T-helper 22 cell (primary cell): ENCODE data around the gene TBC1D10A.
"Not testable (repeated sequence)": the region's sequence is repeated elsewhere in the genome, so short reads cannot be mapped to it uniquely, and the experiment has no call there.

Experiments
- DNase-seq: peaks from one replicate; pipeline ENCODE4 v3.0.0-alpha.2; 2020; ENCODE audit warnings: low read depth

TBC1D10A gene

DNA sequence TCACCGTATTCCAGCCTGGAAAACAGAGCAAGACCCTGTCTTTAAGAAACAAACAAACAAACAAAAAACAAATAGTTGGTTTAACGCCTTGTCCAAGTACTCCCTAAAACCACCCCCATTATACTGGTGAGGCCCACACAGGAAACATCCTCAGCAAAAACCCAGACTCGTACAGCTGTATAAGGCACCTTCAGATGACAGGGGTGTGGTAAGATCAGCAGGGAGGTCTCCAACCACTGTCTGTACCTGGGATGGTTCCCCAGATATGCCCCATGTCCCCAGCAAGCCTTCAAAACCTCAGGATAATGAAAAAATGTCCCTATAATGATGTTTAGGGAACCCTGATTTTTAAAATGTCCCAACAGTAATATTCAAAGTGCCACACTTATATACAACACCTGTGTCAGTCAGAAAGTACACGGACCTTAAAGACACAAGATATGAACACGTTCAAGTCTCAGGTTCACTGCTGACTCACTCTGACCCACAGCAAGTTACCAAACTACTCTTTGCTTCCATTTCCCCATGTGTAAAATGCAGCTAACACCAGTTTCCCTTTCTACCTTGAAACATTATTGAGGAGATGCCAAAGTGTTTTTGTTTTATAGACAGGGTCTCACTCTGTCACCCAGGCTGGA is 20.6 kb upstream of the TBC1D10A start:
- no peak for DNase-seq

GRCh38 chr22:30344447-30345200 is 17.9 kb upstream of the TBC1D10A start:
- DNase-seq = no peak

- DNase-seq = no peak
Observed at GRCh38 chr22:30340911-30341685, 14.4 kb upstream of the TBC1D10A start.

GRCh38 chr22:30338802-30339201 is 12.1 kb upstream of the TBC1D10A start:
- no peak for DNase-seq

DNA sequence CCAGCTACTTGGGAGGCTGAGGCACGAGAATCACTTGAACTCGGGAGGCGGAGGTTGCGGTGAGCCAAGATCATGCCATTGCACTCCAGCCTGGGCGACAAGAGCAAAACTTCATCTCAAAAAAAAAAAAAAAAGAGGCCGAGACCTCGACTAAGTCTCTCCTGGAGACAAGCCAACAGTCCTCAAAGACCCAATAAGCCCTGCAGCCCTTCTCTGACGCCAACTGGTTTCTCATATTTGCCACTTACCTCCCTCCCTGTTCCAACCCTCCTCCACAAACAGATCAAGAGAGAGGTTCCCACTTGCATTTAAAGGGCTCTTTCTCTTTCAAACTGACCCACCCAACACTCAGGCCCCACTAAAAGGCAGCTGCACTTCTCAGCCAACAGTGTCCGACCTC is 11.6 kb upstream of the TBC1D10A start:
- not testable (repeated sequence) for DNase-seq

DNA sequence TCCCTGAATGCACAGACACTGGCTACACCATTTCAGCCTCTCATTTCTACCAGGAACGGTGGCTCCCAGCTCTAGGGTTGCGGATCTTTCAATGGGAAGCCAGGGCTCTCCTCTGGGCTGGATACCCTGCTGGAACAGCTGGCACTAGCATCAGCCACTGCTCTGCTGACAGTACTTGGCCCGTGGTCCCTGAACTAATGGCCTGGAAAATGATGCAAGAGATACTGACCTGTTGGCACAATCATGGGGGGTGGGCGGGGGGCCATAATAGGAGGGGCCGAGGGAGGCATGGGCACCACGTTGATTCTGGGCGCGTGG is 10.7 kb upstream of the TBC1D10A start:
- DNase-seq = no peak

DNA sequence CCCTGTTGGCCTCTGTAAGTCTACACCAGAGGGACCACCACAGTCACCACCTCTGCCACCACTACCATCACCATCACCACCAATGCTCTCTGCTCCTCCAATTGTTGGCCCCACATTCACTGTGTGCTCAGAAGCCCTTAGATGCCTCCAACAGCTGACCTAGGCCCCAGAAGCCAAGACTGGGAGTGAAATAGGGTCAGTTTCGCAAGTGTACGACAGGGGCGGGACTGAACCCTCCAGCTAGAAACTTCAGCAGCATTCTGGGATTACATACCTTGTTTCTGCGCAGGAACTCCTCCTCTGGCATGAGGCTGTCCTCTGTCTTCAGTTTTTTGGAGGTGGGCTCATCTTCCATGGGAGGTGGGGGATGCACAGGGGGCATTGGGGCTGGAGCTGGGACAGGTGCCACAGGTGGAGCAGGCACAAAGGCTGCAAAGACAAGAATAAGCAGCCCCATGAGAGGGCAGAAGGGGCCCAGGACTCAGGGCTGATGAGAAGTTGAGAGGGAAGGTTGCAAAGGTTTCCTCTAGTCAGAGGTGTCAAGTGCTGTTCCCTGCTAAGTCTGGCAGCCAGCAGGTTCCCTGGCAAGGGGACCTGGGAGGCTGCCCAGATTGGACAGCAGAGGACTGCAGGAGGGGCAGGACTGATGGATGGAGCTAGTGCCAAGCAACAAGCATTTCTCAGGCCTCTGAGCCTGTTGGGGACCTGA is 10.2 kb upstream of the TBC1D10A start:
- DNase-seq = no peak

DNA sequence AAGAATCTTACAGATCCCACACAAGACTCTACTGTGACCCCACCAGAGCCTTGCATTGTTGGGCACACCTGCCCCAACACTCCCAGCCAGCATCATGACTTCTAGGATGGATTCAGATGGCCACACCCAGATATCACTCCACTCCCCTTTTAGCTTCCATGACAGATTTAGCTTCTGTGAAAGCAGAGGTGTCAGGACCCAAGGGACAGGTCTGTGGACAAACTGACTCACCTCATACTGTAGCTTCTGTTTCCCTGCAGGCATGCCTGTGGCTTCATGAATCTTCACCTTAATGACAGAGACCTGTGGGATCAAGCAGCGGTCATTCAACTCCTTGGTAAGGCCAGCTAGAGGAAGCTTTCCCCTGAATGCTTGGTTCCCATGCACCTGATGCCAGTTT is 8.5 kb upstream of the TBC1D10A start:
- no peak for DNase-seq

DNA sequence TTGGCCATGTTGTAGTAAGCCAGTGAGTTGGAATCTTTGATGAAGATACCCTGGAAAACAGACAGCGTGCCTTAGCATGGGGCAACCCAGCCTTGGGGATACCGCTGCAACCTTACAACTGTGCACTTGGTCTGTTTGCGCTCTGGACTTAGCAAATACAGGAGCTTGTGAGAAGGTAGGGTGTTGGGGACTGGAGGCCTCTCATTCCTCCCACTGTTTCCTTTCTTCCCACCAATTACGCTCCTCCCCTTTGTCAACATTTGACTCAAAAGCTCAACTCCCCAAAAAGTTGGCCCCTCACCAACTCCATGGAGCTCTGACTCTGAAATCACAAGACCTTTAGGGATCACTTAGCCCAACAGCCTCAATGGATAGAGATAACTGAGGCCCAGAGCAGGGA is 7.9 kb upstream of the TBC1D10A start:
- no peak for DNase-seq

DNA sequence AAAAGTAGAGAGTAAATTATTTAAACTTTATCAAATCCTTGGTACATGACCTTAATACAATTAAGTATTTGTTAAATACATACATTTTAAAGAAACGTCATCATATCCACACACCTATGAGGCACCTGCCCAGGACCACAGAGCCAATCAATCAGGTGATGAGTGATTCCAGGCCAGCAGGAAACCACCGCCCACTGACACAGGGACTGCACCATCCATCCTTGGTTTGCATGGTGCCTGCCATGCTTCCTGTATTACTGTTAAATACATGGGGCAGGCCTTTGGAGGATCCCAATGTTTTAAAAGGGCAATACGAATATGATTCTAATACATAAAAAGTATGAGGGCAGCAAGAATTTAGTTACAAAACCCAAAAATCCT is 7.0 kb upstream of the TBC1D10A start:
- DNase-seq = no peak

DNA sequence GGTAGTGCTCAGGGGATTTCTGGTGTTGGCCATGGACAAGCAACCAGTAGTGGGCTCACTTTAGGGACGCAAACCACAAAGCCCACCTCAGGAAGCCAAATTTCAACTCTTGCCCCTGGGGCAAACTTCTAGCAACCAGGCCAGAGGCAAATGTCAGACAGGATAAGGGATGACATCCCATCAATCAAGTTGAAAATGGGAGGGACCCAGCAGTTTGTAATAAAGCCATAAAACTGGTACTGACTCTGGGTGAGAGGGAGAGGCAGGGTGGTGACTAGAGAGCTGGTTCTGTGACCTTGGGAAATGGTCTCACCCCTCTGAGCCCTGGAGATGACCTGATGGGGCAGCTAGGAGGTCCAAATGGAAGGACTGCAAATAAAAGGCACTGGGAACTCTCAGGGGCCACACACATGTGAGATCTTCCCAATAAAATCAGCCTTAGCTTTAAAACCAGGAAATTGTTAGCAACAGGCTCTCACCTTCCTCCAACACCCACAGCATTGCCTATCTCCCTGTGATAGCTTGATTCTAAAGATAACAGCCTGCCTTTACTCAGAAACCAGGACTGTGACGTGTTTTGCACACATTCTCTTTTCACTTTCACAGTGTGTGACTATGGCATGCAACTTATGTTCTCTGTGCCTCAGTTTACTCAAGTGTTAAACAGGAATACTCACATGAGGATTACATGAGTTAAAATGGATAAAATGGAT is 6.4 kb upstream of the TBC1D10A start:
- DNase-seq = no peak

DNA sequence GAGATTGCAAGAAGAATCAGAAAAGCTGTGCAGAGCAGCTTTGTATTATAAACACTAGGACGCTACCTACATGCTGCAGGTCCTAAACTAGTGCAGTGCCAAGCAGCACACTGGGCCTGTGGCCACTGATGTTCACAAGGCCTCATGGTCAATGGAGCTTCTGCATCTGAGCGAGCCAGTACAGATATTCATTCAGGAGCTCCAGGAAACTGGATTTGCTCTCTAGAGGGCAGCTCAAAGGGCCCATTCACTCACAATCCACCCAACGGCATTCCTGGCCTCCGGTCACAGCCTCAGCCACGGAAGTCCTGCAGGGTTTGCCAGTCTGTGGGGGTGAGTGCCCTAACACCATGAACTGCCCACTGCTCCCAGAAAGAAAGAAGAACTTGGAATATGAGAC is 5.8 kb upstream of the TBC1D10A start:
- DNase-seq = no peak

DNA sequence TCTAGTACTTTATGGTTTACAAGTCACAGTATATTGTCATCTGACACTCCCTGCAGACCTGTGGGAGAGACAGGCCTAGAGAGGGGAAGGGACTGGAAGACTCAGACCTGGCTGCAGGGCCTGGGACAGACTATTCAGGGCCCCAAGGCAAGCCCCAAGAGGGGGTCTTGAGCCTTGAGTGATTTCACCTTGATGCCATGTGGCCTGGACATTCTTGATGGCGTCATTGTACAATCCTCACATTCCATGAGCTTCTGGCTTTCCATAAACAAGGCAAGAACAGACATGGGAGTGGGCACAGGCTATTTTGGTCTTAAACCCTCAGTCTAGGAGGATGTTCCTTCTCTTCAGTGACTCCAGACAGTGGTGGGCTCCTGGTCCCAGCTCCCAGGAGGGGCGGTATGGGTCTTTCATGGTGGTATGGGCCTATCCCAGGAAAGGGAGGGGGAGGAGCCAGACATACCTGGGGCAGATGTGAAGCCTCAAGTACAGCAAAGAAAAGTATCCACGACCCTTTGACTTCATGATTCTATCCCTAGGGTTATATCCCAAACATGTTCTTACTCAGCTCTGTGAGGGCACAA is 1.8 kb upstream of the TBC1D10A start:
- DNase-seq = no peak

- DNase-seq = no peak
Observed at GRCh38 chr22:30327864-30328345, 1.2 kb upstream of the TBC1D10A start.

GRCh38 chr22:30326255-30326705 is 461 bp downstream of the TBC1D10A start:
- no peak for DNase-seq

- DNase-seq = no peak
Observed at GRCh38 chr22:30325724-30326254, 952 bp downstream of the TBC1D10A start.

DNA sequence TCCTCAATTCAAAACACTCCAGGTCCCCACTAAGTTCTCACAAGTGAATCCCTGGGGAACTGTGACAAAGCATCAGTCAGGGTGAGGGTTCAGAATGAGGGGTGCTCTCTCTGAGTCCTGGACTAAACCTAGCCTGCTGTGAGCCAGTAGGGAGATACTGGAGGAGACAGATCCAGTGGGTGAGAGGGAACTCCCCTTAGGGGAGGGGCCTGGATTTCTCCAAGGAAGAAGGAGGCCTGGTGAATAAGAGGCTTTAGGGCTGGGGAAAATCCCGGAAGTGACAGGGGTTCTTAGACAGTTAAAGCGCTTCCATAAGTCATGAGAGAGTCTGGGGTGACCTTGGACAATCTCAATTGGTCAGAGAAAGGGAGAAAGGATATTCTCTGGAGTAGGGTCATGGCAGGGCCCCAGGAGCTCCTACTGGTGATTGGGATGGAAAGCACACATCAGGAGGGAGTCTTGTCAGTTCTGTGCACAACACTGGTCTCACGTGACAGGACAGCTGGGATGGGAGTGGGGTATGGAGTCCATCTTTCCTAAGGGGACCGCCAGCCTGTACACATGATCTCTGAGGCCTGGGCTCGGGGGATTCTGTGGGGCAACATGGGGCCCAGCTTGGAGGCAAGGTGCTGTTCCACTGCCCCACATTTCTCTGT is 1.5 kb downstream of the TBC1D10A start:
- no peak for DNase-seq

DNA sequence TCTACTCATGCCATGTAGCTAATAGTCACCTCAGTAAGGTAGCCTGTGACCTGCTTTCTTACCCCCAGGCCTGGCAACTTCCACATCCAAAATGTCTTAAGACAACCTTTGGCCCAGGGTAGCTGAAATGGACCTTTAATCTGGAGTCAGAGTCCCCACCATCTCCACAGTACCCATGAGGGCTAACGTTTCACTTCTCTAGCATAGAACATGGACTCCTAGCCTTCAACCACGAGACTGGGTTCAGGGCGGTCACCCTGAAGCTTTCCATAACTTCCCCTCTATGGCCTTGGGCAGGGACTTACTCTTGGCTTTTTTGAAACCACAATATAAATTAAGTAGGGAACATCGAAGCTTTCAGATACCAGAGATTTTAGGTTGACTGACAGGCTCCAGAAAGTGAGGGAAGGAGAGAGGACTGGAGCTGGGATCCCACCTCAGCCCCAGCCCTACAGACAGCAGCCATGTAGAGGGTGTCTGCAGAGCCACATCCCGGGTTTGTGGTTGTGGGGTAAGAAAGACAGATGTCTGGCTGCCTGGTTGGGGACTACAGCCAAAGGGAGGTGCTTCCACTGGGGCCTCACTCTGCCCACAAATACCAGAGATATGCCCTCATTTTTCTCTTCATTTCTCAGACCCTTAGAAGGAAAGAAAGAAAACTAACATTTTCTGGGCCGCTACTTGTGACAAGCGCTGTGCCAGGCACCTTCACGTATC is 2.6 kb downstream of the TBC1D10A start:
- DNase-seq = no peak

GRCh38 chr22:30323246-30323645 is 3.5 kb downstream of the TBC1D10A start:
- DNase-seq = no peak

DNA sequence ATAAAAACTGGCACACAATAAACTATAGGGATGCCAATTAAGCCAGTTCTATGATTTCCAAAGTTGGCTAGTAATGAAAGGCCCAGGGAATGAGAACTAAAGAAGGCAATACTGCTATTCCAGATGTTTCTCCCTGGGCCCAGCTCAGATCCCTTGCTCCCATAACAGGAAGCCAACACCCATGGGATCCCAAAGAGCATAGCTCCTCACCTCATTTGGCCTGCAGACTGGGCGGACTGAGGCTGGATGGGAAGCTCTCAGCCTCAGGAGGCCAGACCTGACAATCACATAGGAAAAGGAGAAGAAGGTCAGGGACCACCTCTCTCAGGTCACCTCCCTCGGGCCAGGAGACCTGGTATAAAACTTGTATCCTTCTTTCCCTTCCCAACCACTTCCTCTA is 5.3 kb downstream of the TBC1D10A start:
- no peak for DNase-seq
